HG03457 (cell line): ENCODE results near the gene ADGRG7.

ENCODE experiments used
- ATAC-seq: cut with Tn5 transposase; IDR thresholded peaks from one replicate; pipeline ENCODE4 v1.9.1; 2021; ENCODE audit warnings: moderate number of reproducible peaks; ENCODE audit not compliant: unreplicated experiment

ADGRG7 gene

DNA sequence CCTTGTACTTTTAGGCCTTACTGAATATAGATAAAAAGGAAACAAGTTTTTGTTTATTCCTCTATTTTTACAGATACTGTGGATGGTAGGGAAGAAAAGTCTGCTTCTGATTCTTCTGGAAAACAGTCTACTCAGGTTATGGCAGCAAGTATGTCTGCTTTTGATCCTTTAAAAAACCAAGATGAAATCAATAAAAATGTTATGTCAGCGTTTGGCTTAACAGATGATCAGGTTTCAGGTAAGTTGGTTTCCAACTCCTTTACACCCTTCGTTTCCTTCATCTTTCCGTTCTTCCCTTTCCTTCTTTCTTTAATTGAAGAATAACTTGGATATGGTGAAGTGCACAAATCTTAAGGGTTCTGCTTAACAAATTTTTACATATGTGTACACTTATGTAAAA, 123.0 kb downstream of the ADGRG7 start:
- no peak for ATAC-seq

GRCh38 chr3:100737334-100737733, 127.9 kb downstream of the ADGRG7 start:
- no peak for ATAC-seq

- no peak for ATAC-seq
Observed at GRCh38 chr3:100740207-100740606, 130.8 kb downstream of the ADGRG7 start.

GRCh38 chr3:100743535-100743934, 134.1 kb downstream of the ADGRG7 start:
- ATAC-seq, result no peak

- no peak for ATAC-seq
Observed at GRCh38 chr3:100744671-100745070, 135.3 kb downstream of the ADGRG7 start.
